Measurements from ENCODE around the gene KCNA5.

Gene KCNA5

DNA sequence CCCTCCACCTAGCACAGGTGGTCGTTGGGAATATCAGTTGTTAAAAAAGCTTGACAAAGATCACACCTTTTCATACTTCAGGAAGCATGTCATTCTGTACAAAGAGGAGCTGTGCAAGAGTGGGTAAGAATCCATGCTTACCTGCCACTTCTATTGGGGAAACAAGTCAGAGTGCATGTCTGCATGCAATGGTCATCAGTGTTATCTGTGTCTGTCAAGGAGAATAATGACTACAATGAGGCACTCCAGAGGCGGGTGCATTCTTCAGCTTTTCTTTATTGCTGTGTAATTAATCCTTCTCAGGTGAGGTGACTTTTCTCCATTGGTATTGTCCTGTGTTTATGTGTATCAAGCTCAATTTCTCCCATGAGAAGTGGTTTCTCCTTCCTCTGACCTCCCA lies 24.4 kb downstream of the KCNA5 start:
- peaks cover 3% of the 10 kb centered on the region for H3K4me1 ChIP-seq (ENCODE audit: insufficient read depth, low read length)
- no peaks in the 10 kb centered on the region for H3K9me3 ChIP-seq (ENCODE audit: low read length)
- H3K4me3 ChIP-seq (ENCODE audit: low read depth in 1 of 2, low read length in 2 of 2) = no peak overlapping the region
- no peak overlapping the region for H3K27ac ChIP-seq (ENCODE audit: low read depth, low read length)
- H3K9ac ChIP-seq (ENCODE audit: low read length) = no peak overlapping the region
- H3K27me3 ChIP-seq (ENCODE audit: control insufficient read depth in 1 of 2, insufficient read depth in 2 of 2, low read length in 2 of 2) = no peaks in the 10 kb centered on the region
- no peaks in the 10 kb centered on the region for H3K36me3 ChIP-seq (ENCODE audit: insufficient read depth, low read length)

DNA sequence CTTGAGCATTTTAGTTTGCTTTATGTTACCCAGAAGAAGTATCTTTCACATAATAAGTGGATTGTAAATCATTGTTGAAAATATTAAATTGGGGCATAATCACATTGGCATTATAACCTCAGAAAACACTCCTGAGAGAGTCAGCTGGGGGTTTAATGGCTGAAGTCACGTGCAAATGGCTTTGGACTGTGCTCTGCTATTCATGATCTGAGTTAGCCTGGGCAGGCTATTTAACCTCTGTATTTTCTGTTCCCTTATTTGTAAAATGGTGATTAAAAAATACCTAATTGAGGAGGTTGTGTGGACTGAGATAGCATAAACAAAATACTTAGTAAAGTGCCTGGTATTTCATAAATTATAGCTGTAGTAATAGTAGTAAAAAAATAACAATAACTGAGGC lies 24.9 kb downstream of the KCNA5 start:
- no peak overlapping the region for H3K27ac ChIP-seq (ENCODE audit: low read depth, low read length)
- H3K9ac ChIP-seq (ENCODE audit: low read length) = no peak overlapping the region
- H3K4me1 ChIP-seq (ENCODE audit: insufficient read depth, low read length) = no peaks in the 10 kb centered on the region
- no peaks in the 10 kb centered on the region for H3K9me3 ChIP-seq (ENCODE audit: low read length)
- H3K27me3 ChIP-seq (ENCODE audit: control insufficient read depth in 1 of 2, insufficient read depth in 2 of 2, low read length in 2 of 2) = no peaks in the 10 kb centered on the region
- H3K4me3 ChIP-seq (ENCODE audit: low read depth in 1 of 2, low read length in 2 of 2) = no peak overlapping the region
- H3K36me3 ChIP-seq (ENCODE audit: insufficient read depth, low read length) = no peaks in the 10 kb centered on the region

DNA sequence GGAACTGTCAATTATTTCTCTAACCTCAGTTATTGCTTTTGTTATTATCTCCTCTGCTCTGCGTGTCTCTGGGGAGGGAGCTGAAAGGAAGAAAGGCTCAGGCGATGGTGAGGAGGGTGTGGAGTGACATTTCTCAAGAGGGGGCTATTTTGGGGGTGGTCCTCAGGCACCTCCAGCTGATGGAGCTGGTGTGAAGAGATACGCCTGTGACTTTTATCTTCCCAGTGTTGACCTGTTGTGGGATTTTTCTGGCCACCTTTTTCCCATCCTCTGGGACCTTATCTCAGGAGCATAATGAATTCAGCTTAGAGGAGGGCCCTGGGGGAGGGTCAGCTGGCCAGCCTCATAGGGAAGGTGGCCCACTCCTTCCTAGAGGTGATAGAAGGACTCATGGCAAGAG lies 26.4 kb downstream of the KCNA5 start:
- Histone ChIP-seq H3K27ac (ENCODE audit: low read depth, low read length) (no peak overlapping the region), H3K9me3 (ENCODE audit: low read length) (no peaks in the 10 kb centered on the region), H3K4me3 (ENCODE audit: low read depth in 1 of 2, low read length in 2 of 2) (no peak overlapping the region), H3K36me3 (ENCODE audit: insufficient read depth, low read length) (no peaks in the 10 kb centered on the region), H3K27me3 (ENCODE audit: control insufficient read depth in 1 of 2, insufficient read depth in 2 of 2, low read length in 2 of 2) (no peaks in the 10 kb centered on the region), H3K9ac (ENCODE audit: low read length) (no peak overlapping the region), H3K4me1 (ENCODE audit: insufficient read depth, low read length) (no peaks in the 10 kb centered on the region)

DNA sequence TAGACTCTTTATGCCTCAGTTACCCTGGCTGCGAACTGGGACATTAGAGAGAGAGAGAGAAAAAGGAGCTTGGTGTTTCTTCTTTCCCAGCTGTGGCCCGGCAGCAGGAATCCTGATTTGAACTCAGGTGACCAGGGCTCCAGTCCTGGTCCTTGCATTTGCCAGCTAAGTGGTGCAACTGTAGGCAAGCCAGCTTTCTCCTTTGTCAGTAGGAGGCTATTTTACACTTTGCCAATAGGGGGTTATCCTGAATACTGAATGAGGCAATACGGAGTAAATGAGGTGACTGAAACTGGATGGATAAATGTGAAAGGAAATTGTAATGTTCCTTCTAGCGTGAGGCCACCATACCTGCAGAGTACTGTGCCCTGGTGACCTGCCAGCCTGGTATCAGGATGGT lies 27.8 kb downstream of the KCNA5 start:
- Histone ChIP-seq H3K27me3 (ENCODE audit: control insufficient read depth in 1 of 2, insufficient read depth in 2 of 2, low read length in 2 of 2) (no peaks in the 10 kb centered on the region), H3K4me3 (ENCODE audit: low read depth in 1 of 2, low read length in 2 of 2) (no peak overlapping the region), H3K4me1 (ENCODE audit: insufficient read depth, low read length) (peaks cover 2% of the 10 kb centered on the region), H3K9me3 (ENCODE audit: low read length) (no peaks in the 10 kb centered on the region), H3K36me3 (ENCODE audit: insufficient read depth, low read length) (no peaks in the 10 kb centered on the region), H3K9ac (ENCODE audit: low read length) (no peak overlapping the region), H3K27ac (ENCODE audit: low read depth, low read length) (no peak overlapping the region)

DNA sequence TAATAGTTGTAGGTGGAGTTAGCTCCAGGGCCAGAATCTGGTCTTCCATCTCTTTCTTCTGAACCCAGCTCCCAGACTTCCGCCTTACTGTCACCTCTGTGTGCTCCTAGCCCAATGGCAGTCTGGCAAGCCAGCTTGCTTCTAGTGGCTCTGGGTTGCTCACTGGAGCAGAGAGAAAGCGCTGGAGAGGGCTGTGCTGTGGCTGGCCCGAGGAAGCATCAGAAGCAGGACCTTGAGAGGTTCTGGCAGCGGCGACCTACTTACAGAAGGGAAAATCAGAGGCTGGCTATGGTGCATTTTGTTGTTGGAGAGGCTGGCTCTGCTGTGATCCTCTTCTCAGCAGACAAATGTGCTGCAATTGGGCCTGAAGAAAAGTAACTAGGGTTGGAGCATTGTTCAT lies 28.6 kb downstream of the KCNA5 start:
- Histone ChIP-seq H3K4me3 (ENCODE audit: low read depth in 1 of 2, low read length in 2 of 2) (no peak overlapping the region), H3K9me3 (ENCODE audit: low read length) (no peaks in the 10 kb centered on the region), H3K36me3 (ENCODE audit: insufficient read depth, low read length) (no peaks in the 10 kb centered on the region), H3K27ac (ENCODE audit: low read depth, low read length) (no peak overlapping the region), H3K9ac (ENCODE audit: low read length) (no peak overlapping the region), H3K27me3 (ENCODE audit: control insufficient read depth in 1 of 2, insufficient read depth in 2 of 2, low read length in 2 of 2) (no peaks in the 10 kb centered on the region), H3K4me1 (ENCODE audit: insufficient read depth, low read length) (peaks cover 10% of the 10 kb centered on the region)

DNA sequence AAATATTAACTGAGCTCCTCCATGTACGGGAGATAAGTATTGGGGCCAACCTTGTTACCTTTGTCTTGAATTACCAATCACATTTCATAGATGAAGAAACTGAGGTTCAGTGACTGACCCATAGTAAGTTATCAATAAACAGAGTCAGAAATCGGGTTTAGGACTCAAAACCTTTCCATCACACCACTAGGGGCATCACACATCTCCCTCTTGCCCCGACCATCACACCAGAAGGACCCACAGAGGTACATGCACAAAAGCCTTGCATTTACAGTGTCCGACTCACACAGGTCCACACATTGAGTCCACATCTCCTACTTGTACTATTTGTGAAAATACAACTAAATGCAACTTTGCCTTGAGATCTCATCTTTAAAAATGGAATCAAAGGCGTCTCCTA lies 29.4 kb downstream of the KCNA5 start:
- no peak overlapping the region for H3K27ac ChIP-seq (ENCODE audit: low read depth, low read length)
- no peak overlapping the region for H3K9ac ChIP-seq (ENCODE audit: low read length)
- H3K27me3 ChIP-seq (ENCODE audit: control insufficient read depth in 1 of 2, insufficient read depth in 2 of 2, low read length in 2 of 2) = no peaks in the 10 kb centered on the region
- H3K4me1 ChIP-seq (ENCODE audit: insufficient read depth, low read length) = peaks cover 18% of the 10 kb centered on the region
- H3K36me3 ChIP-seq (ENCODE audit: insufficient read depth, low read length) = no peaks in the 10 kb centered on the region
- H3K4me3 ChIP-seq (ENCODE audit: low read depth in 1 of 2, low read length in 2 of 2) = no peak overlapping the region
- H3K9me3 ChIP-seq (ENCODE audit: low read length) = no peaks in the 10 kb centered on the region

DNA sequence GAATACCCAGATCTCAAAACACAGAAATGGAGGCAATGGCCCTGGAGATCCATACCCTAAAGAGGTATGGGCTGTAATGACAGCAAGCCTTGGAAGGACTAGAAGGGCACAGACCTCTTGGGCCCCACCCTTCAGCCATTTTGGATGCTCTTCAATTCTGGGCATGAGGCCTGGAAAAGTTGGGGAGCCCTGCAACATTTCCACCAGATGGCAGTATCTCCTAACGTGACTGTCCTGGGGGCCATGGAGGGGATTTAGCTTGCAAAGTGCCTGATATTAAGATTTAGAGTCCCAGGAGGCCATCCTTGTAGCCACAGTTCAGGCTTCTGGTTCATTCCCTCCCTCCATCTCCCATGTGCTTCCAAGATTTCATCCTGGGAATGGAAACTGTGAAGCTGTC lies 30.2 kb downstream of the KCNA5 start:
- Histone ChIP-seq H3K4me3 (ENCODE audit: low read depth in 1 of 2, low read length in 2 of 2) (no peak overlapping the region), H3K27ac (ENCODE audit: low read depth, low read length) (no peak overlapping the region), H3K9me3 (ENCODE audit: low read length) (no peaks in the 10 kb centered on the region), H3K27me3 (ENCODE audit: control insufficient read depth in 1 of 2, insufficient read depth in 2 of 2, low read length in 2 of 2) (no peaks in the 10 kb centered on the region), H3K9ac (ENCODE audit: low read length) (no peak overlapping the region), H3K4me1 (ENCODE audit: insufficient read depth, low read length) (peaks cover 26% of the 10 kb centered on the region), H3K36me3 (ENCODE audit: insufficient read depth, low read length) (no peaks in the 10 kb centered on the region)

DNA sequence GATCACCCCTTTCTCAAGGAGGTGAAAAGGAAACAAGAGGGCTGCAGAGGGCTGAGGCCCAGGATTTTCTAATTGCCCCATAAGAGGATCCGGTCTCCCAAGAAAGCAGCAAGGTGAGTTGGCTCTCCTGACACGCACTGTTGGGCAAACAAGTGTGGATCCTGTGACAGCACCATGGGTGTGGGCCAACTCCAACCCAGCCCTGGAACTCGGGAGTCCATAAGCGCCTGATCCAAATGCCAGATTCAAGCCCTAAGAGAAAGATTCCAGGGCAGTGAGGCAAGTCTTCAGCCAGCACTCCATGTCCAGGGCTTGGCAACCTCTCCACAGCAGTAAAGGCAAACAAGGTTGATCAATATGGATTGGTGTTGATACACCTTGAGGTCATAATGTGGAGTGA lies 33.1 kb downstream of the KCNA5 start:
- Histone ChIP-seq H3K4me3 (ENCODE audit: low read depth in 1 of 2, low read length in 2 of 2) (no peak overlapping the region), H3K36me3 (ENCODE audit: insufficient read depth, low read length) (no peaks in the 10 kb centered on the region), H3K27ac (ENCODE audit: low read depth, low read length) (no peak overlapping the region), H3K4me1 (ENCODE audit: insufficient read depth, low read length) (peaks cover 28% of the 10 kb centered on the region), H3K9ac (ENCODE audit: low read length) (no peak overlapping the region), H3K27me3 (ENCODE audit: control insufficient read depth in 1 of 2, insufficient read depth in 2 of 2, low read length in 2 of 2) (no peaks in the 10 kb centered on the region), H3K9me3 (ENCODE audit: low read length) (no peaks in the 10 kb centered on the region)

DNA sequence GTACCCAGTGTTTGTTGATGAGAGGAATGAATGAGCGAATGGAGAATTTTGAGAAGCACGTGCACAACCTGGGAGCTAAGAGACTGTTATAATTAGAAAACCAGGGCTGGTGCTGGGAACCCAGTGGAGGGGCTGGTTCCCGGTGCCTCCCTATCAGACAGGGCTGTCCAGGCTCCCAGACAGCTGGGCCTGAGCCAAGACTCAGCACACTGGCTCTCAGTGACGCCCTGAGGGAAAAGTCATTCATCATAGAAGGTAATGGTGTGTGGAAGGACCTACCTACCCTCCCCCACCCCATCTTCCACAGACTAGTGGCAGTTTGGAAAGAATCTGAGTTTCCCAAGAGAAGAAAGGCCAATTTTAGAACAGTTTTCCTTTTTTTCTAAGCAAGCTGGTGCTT lies 34.7 kb downstream of the KCNA5 start:
- peaks cover 28% of the 10 kb centered on the region for H3K4me1 ChIP-seq (ENCODE audit: insufficient read depth, low read length)
- H3K36me3 ChIP-seq (ENCODE audit: insufficient read depth, low read length) = no peaks in the 10 kb centered on the region
- H3K27ac ChIP-seq (ENCODE audit: low read depth, low read length) = no peak overlapping the region
- no peak overlapping the region for H3K9ac ChIP-seq (ENCODE audit: low read length)
- H3K9me3 ChIP-seq (ENCODE audit: low read length) = no peaks in the 10 kb centered on the region
- H3K4me3 ChIP-seq (ENCODE audit: low read depth in 1 of 2, low read length in 2 of 2) = no peak overlapping the region
- H3K27me3 ChIP-seq (ENCODE audit: control insufficient read depth in 1 of 2, insufficient read depth in 2 of 2, low read length in 2 of 2) = no peaks in the 10 kb centered on the region

DNA sequence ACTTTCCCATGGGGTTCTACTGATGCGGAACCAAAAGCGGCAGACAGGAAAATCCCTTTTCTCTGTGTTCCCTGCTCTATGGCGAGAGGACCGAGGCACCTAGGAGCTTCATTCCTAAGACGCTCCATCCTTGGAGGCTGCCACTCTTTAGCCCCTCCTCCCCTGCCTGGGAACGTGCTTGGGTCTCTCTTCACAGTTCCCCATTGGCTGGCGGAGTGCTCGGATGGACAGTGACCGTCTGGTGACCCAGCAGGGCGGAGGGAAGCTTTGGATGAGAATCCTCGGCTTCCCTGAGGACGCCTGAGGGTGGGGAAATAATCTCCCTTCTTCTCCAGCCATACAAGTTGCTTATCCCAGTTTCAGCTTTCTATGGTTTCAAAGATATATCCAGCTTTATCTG lies 37.3 kb downstream of the KCNA5 start:
- no peak overlapping the region for H3K4me3 ChIP-seq (ENCODE audit: low read depth in 1 of 2, low read length in 2 of 2)
- H3K9ac ChIP-seq (ENCODE audit: low read length) = no peak overlapping the region
- H3K27ac ChIP-seq (ENCODE audit: low read depth, low read length) = no peak overlapping the region
- peaks cover 28% of the 10 kb centered on the region for H3K4me1 ChIP-seq (ENCODE audit: insufficient read depth, low read length)
- H3K36me3 ChIP-seq (ENCODE audit: insufficient read depth, low read length) = no peaks in the 10 kb centered on the region
- H3K9me3 ChIP-seq (ENCODE audit: low read length) = no peaks in the 10 kb centered on the region
- no peaks in the 10 kb centered on the region for H3K27me3 ChIP-seq (ENCODE audit: control insufficient read depth in 1 of 2, insufficient read depth in 2 of 2, low read length in 2 of 2)

DNA sequence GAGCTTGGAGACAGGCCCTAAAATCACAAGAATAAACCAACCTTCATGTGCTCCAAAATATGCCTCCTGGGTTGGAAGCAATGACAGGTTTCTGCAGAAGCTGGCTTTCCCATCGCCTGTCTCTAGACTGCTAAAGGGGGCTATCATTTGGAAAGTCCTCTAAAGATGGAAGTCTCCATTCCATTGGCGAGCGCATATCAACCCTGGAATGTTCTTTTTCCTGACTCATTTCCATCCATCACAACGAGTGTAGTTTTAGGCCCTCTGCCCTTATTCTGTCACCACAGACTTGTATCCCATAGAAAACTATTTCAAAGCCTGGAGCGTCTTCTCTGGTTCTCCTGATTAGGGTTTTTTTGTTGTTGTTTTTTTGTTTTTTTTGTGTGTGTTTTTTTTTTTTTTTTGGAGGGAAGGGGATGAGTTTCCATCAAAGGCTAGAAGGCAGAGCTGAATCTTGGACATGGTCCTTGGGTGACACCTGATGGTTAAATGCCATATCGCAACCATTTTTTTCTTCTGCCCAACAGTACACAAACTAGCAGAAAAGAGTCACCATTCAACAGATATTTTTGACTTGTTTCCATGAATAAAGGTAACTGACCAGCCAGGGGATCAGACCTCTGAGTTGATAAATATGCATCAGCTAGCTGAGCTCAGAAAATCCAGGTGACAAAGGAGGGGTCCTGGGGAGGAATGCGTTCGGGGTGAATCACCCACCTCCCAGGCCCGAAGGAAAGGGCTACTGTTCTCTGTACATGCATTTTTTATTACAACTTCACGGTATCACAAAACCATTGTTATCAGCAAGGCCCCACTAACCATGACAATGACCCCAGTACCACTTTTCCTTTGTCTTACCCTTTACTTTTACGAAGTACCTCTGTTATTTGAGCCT lies 40.5 kb downstream of the KCNA5 start:
- Histone ChIP-seq H3K9me3 (ENCODE audit: low read length) (no peaks in the 10 kb centered on the region), H3K9ac (ENCODE audit: low read length) (no peak overlapping the region), H3K36me3 (ENCODE audit: insufficient read depth, low read length) (no peaks in the 10 kb centered on the region), H3K4me3 (ENCODE audit: low read depth in 1 of 2, low read length in 2 of 2) (no peak overlapping the region), H3K27ac (ENCODE audit: low read depth, low read length) (no peak overlapping the region), H3K27me3 (ENCODE audit: control insufficient read depth in 1 of 2, insufficient read depth in 2 of 2, low read length in 2 of 2) (no peaks in the 10 kb centered on the region), H3K4me1 (ENCODE audit: insufficient read depth, low read length) (no peaks in the 10 kb centered on the region)

DNA sequence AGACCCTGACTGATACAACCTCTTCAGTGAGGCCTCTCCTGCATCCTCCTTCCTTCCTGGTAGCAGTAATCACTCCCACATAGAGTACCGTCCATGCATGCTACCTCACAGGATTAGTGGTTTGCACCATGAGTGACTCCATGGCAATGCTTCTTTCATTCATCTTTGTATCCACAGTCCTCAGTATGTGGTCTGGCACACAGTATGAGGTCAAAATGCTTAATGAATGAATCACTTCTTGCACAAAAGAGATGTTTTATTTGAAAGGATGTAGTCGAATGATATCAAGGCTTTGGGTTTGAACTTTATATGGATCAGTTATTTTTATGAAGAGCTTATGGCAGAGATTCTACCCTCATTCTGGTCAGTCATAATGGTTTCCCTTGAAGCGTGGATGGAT lies 42.2 kb downstream of the KCNA5 start:
- no peaks in the 10 kb centered on the region for H3K36me3 ChIP-seq (ENCODE audit: insufficient read depth, low read length)
- no peaks in the 10 kb centered on the region for H3K27me3 ChIP-seq (ENCODE audit: control insufficient read depth in 1 of 2, insufficient read depth in 2 of 2, low read length in 2 of 2)
- H3K4me3 ChIP-seq (ENCODE audit: low read depth in 1 of 2, low read length in 2 of 2) = no peak overlapping the region

More for the DNA sequence above, 42.2 kb downstream of the KCNA5 start:
- no peaks in the 10 kb centered on the region for H3K4me1 ChIP-seq (ENCODE audit: insufficient read depth, low read length)
- H3K9me3 ChIP-seq (ENCODE audit: low read length) = no peaks in the 10 kb centered on the region
- no peak overlapping the region for H3K27ac ChIP-seq (ENCODE audit: low read depth, low read length)
- H3K9ac ChIP-seq (ENCODE audit: low read length) = no peak overlapping the region

Measured in muscle layer of colon (tissue), 2 donors.